Bronchial epithelial cell (primary cell): ENCODE results near the gene PKN1. TPM values are rescaled to one million over a fixed set of nuclear protein-coding genes. Genes with fewer than 3 reads are reported as not detected.

Experiments
- DNase-seq: peaks from one replicate; pipeline ENCODE4 v3.0.0-alpha.2; 2010; ENCODE audit warnings: low read depth
- FAIRE-seq: peaks from 2 replicates; lab custom pipeline; 2011; peaks lifted over from hg19 to GRCh38; lab: Jason Lieb, UNC
- H3K27me3 ChIP-seq: 2 replicates; pipeline ENCODE4 v1.5.1; 2011; ENCODE audit warnings: low read length; ENCODE audit not compliant: control insufficient read depth, insufficient read depth
- H3K36me3 ChIP-seq: 2 replicates; pipeline ENCODE4 v1.5.1; 2011; ENCODE audit warnings: low read length; ENCODE audit not compliant: control insufficient read depth, insufficient read depth
- H3K4me3 ChIP-seq: 2 replicates; pipeline ENCODE4 v1.5.1; 2011; ENCODE audit warnings: mild to moderate bottlenecking, low read depth, low read length, control low read depth
- total RNA-seq: library from RNA; depleted of rRNA; stranded (reverse); fragments of >200 nt; gene quantifications from 2 replicates; pipeline ENCODE4 v1.2.1, GENCODE V29; 2014
- TF ChIP-seq, protein P1 (sequence below): IDR thresholded peaks from 2 replicates; pipeline ENCODE4 v1.5.1; 2011; ENCODE audit warnings: mild to moderate bottlenecking, moderate library complexity, low read length, control low read depth, inconsistent platforms; ENCODE audit not compliant: insufficient read depth, severe bottlenecking

PKN1 gene
- total RNA-seq, 1 donor from 2014 or later, result 32.9 TPM

DNA sequence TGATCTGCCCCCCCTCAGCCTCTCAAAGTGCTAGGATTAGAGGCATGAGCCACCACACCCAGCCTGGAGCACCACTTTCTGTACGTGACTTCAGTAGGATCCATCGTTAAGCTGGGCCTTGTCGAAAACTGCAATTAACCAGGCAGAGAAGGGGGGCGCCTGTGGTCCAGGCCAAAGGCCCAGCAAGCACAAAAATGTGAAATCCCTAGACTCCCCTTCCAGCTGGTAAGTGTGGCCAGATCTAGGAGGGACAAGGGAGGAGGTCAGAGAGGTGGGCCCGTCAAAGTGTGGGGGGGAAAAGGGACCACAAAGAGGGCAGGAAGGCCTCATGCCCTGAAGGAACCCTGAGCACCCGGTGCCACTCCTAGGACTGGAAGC lies 27.7 kb upstream of the PKN1 start:
- H3K27me3 ChIP-seq, result no peaks in the 10 kb centered on the region
- TF ChIP-seq, protein P1, sequence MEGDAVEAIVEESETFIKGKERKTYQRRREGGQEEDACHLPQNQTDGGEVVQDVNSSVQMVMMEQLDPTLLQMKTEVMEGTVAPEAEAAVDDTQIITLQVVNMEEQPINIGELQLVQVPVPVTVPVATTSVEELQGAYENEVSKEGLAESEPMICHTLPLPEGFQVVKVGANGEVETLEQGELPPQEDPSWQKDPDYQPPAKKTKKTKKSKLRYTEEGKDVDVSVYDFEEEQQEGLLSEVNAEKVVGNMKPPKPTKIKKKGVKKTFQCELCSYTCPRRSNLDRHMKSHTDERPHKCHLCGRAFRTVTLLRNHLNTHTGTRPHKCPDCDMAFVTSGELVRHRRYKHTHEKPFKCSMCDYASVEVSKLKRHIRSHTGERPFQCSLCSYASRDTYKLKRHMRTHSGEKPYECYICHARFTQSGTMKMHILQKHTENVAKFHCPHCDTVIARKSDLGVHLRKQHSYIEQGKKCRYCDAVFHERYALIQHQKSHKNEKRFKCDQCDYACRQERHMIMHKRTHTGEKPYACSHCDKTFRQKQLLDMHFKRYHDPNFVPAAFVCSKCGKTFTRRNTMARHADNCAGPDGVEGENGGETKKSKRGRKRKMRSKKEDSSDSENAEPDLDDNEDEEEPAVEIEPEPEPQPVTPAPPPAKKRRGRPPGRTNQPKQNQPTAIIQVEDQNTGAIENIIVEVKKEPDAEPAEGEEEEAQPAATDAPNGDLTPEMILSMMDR, result no peak
- FAIRE-seq (no peak), DNase-seq (no peak)
- H3K36me3 ChIP-seq, result peaks cover 18% of the 10 kb centered on the region
- no peak overlapping the region for H3K4me3 ChIP-seq

DNA sequence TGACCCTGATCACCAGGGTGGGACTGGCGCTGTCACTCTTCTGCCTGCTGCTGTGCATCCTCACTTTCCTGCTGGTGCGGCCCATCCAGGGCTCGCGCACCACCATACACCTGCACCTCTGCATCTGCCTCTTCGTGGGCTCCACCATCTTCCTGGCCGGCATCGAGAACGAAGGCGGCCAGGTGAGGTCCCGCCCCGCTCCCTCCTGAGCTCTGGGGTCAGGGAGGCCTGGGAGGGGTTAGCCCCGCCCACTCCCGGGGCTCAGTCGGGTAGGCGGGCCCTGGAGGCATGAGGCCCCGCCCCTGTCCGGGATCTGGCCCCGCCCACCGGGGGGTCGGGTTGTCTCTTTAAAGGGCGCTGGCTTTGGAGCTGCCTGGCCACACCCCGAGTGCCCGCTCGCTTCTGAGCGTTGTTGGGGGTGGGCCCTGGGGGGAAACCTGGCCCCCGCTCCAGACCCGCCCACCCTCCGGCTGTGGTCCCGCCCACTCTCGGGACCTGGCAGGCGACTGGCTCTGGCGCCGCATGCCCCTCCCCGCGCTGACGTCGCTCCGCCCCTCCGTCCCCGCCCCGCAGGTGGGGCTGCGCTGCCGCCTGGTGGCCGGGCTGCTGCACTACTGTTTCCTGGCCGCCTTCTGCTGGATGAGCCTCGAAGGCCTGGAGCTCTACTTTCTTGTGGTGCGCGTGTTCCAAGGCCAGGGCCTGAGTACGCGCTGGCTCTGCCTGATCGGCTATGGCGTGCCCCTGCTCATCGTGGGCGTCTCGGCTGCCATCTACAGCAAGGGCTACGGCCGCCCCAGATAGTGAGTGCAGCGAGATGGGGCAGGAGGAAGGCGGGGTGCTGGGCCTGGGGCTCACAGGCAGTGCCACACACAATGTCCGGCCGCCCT lies 27.1 kb upstream of the PKN1 start:
- no peak for FAIRE-seq

DNA sequence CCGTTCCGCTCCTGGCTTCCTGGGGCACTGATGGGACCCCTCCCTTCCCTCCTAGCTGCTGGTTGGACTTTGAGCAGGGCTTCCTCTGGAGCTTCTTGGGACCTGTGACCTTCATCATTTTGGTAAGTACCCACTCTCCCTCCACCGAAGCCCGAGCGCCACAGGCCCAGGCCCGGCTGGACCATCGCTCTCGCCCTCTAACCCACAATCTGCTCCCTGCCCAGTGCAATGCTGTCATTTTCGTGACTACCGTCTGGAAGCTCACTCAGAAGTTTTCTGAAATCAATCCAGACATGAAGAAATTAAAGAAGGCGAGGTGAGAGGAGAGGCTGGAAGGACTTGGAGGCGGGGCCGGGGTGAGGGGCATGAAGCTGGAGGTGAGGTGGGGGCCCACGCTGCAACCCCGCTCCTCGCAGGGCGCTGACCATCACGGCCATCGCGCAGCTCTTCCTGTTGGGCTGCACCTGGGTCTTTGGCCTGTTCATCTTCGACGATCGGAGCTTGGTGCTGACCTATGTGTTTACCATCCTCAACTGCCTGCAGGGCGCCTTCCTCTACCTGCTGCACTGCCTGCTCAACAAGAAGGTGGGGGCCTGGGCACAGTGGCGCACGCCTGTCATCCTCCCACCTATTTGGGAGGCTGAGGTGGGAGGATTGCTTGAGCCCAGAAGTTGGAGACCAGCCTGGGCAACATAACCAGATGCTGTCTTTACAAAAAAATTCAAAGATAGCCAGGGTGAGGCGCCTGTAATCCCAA lies 26.3 kb upstream of the PKN1 start:
- TF ChIP-seq, protein P1, result no peak
- DNase-seq (no peak), FAIRE-seq (no peak)
- Histone ChIP-seq H3K27me3 (no peaks in the 10 kb centered on the region), H3K36me3 (peaks cover 31% of the 10 kb centered on the region), H3K4me3 (no peak overlapping the region)

More for the DNA sequence above, 27.1 kb upstream of the PKN1 start:
- peak; percentile 68 for DNase-seq
- Histone ChIP-seq H3K27me3 (no peaks in the 10 kb centered on the region), H3K4me3 (peak overlapping the region; percentile 42), H3K36me3 (peaks cover 24% of the 10 kb centered on the region)
- TF ChIP-seq, protein P1, result peak; percentile 93

DNA sequence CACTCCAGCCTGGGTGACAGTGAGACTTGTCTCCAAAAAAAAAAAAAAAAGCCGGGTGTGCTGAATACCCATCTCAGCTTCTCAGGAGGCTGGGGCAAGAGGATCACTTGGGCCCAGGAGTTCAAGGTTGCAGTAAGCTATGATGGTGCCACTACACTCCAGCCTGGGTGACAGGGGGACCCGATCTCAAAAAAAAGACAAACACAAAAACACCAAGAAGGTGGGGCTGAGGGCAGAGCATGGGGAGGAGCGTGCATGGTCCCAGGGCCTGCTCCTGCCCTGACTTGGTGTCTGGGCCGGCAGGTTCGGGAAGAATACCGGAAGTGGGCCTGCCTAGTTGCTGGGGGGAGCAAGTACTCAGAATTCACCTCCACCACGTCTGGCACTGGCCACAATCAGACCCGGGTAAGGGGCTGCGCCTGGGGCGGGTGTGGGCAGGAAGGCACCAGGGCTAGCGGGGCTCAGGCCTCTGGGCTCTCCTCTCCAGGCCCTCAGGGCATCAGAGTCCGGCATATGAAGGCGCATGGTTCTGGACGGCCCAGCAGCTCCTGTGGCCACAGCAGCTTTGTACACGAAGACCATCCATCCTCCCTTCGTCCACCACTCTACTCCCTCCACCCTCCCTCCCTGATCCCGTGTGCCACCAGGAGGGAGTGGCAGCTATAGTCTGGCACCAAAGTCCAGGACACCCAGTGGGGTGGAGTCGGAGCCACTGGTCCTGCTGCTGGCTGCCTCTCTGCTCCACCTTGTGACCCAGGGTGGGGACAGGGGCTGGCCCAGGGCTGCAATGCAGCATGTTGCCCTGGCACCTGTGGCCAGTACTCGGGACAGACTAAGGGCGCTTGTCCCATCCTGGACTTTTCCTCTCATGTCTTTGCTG lies 25.3 kb upstream of the PKN1 start:
- no peak for FAIRE-seq
- Histone ChIP-seq H3K4me3 (no peak overlapping the region), H3K27me3 (no peaks in the 10 kb centered on the region), H3K36me3 (peaks cover 35% of the 10 kb centered on the region)
- no peak for DNase-seq
- TF ChIP-seq, protein P1, result no peak

DNA sequence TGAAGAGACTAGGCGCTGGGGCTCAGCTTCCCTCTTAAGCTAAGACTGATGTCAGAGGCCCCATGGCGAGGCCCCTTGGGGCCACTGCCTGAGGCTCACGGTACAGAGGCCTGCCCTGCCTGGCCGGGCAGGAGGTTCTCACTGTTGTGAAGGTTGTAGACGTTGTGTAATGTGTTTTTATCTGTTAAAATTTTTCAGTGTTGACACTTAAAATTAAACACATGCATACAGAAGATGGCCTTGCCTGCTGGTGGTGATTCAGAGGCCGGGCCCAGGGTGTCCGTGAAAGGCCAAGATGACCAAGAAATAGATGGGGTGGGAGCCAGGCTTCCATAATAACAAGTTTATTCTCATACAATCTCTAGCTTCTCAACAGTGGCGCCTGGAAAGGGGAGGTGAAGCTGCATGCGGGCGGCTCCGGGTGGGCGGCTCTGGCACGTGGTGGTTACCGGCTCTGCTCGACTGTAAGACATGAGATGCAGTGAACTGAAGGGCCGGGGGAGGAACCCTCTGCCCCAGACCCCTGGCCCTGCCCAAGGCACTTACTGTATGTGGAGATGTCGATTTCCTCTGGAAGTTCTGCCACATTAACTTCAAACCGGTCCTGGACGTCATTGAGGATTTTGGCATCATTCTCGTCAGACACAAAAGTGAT lies 24.5 kb upstream of the PKN1 start:
- FAIRE-seq (no peak), DNase-seq (no peak)
- no peaks in the 10 kb centered on the region for H3K27me3 ChIP-seq
- TF ChIP-seq, protein P1, result no peak
- H3K4me3 ChIP-seq, result no peak overlapping the region
- H3K36me3 ChIP-seq, result peaks cover 38% of the 10 kb centered on the region
